ENCODE results near the gene TBX21.

- TF ChIP-seq CTCF (IDR thresholded peaks at IDR 0.05; ENCODE audit: borderline replicate concordance, extremely low read depth, low read length, poor library complexity, severe bottlenecking) (no peak), EZH2 (IDR thresholded peaks at IDR 0.05; ENCODE audit: borderline replicate concordance, low read depth, low read length, severe bottlenecking) (no peak)
These were observed 12.0 kb downstream of the TBX21 start for GRCh38 chr17:47745037-47745380.

Data from DND-41 (cell line).